Measurements from ENCODE around the gene CNTNAP2. TPM values are rescaled to one million over a fixed set of nuclear protein-coding genes. Genes with fewer than 3 reads are reported as not detected.

CNTNAP2 gene
- total and polyA plus RNA-seq, 4 donors: 0.14 to 2.3 (median 1.1) TPM

DNA sequence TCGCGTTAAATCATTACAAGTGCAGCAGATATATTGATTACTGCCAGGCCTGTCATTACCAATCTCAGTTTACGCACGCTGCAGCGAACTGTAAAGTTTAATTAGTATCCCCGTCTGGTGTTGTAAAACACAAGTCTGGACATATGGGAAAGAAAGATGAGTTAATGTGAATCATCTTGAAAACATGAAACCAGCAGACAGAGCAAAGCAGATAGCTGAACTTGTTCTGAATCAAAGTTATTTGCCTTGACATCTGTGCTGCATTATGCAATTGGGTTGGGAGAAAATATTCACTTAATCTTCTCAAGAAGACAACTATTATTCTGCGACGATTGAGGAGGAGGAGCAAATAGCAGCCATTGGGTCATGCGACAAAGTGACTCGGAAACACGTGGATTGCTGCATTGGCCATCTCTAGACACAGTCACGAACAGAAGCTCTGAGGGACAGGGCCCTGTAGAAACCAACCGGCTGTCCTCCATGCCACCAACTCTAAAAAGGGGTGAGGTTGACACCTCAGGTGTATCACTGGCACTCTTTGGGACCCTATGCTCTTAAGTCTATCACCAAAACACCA lies 2317.7 kb downstream of the CNTNAP2 start:
- no peaks in the 10 kb centered on the region for H3K36me3 ChIP-seq (ENCODE audit: control insufficient read depth in 4 of 4, insufficient read depth in 3 of 4, low read depth in 1 of 4, low read length in 3 of 4)
- no peak overlapping the region for H3K27ac ChIP-seq (ENCODE audit: low read depth in 1 of 2, low read length in 2 of 2)
- DNase-seq (ENCODE audit: low spot score): no peak
- no peak overlapping the region for H3K9ac ChIP-seq (ENCODE audit: low read depth in 1 of 2, low read length in 2 of 2)
- no peaks in the 10 kb centered on the region for H3K4me1 ChIP-seq (ENCODE audit: control insufficient read depth in 4 of 4, insufficient read depth in 4 of 4, low read length in 3 of 4)
- no peaks in the 10 kb centered on the region for H3K27me3 ChIP-seq (ENCODE audit: control insufficient read depth in 4 of 4, insufficient read depth in 4 of 4, low read length in 3 of 4)
- no peak for TF ChIP-seq RAD21 (IDR thresholded peaks at IDR 0.05)
- TF ChIP-seq RXRA (IDR thresholded peaks at IDR 0.05): no peak
- TF ChIP-seq, protein P1, sequence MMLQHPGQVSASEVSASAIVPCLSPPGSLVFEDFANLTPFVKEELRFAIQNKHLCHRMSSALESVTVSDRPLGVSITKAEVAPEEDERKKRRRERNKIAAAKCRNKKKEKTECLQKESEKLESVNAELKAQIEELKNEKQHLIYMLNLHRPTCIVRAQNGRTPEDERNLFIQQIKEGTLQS (IDR thresholded peaks at IDR 0.05): no peak
- TF ChIP-seq TAF1 (conservative IDR thresholded peaks at IDR 0.05): no peak
- TF ChIP-seq HNF4A (conservative IDR thresholded peaks at IDR 0.05): no peak
- TF ChIP-seq ZBTB33 (IDR thresholded peaks at IDR 0.05): no peak
- TF ChIP-seq, protein P2, sequence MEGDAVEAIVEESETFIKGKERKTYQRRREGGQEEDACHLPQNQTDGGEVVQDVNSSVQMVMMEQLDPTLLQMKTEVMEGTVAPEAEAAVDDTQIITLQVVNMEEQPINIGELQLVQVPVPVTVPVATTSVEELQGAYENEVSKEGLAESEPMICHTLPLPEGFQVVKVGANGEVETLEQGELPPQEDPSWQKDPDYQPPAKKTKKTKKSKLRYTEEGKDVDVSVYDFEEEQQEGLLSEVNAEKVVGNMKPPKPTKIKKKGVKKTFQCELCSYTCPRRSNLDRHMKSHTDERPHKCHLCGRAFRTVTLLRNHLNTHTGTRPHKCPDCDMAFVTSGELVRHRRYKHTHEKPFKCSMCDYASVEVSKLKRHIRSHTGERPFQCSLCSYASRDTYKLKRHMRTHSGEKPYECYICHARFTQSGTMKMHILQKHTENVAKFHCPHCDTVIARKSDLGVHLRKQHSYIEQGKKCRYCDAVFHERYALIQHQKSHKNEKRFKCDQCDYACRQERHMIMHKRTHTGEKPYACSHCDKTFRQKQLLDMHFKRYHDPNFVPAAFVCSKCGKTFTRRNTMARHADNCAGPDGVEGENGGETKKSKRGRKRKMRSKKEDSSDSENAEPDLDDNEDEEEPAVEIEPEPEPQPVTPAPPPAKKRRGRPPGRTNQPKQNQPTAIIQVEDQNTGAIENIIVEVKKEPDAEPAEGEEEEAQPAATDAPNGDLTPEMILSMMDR (IDR thresholded peaks at IDR 0.05; ENCODE audit: low read depth, low read length, missing input control): no peak
- TF ChIP-seq HNF4G (IDR thresholded peaks at IDR 0.05): no peak
- TF ChIP-seq, protein P3, sequence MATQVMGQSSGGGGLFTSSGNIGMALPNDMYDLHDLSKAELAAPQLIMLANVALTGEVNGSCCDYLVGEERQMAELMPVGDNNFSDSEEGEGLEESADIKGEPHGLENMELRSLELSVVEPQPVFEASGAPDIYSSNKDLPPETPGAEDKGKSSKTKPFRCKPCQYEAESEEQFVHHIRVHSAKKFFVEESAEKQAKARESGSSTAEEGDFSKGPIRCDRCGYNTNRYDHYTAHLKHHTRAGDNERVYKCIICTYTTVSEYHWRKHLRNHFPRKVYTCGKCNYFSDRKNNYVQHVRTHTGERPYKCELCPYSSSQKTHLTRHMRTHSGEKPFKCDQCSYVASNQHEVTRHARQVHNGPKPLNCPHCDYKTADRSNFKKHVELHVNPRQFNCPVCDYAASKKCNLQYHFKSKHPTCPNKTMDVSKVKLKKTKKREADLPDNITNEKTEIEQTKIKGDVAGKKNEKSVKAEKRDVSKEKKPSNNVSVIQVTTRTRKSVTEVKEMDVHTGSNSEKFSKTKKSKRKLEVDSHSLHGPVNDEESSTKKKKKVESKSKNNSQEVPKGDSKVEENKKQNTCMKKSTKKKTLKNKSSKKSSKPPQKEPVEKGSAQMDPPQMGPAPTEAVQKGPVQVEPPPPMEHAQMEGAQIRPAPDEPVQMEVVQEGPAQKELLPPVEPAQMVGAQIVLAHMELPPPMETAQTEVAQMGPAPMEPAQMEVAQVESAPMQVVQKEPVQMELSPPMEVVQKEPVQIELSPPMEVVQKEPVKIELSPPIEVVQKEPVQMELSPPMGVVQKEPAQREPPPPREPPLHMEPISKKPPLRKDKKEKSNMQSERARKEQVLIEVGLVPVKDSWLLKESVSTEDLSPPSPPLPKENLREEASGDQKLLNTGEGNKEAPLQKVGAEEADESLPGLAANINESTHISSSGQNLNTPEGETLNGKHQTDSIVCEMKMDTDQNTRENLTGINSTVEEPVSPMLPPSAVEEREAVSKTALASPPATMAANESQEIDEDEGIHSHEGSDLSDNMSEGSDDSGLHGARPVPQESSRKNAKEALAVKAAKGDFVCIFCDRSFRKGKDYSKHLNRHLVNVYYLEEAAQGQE (IDR thresholded peaks at IDR 0.05): no peak
- no peaks in the 10 kb centered on the region for H3K9me3 ChIP-seq (ENCODE audit: control insufficient read depth in 4 of 4, low read length in 3 of 4)
- no peak overlapping the region for H3K4me3 ChIP-seq (ENCODE audit: low read depth in 1 of 3, low read length in 3 of 3)
- WGBS: 92% methylated on average over 13 of the region's 13 CpGs

DNA sequence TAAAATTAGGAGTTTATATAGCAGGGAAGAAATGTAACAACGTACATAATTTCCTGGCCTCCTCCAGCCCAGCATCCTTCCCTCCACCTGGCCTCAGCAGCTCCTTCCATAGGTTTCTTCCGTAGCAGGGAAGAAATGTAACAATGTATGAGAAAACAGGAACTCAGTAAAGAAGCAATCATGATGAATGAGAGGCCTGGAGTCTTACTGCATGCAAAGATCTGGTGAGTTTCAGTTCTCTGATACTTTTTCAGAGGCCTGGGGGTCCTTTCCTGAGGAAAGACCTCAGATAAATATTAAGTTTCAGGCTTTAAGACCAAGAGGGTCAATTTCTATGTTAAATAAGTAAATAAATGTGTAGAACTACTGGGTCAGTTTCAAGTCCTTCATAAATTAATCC lies 2318.3 kb downstream of the CNTNAP2 start:
- no peaks in the 10 kb centered on the region for H3K36me3 ChIP-seq (ENCODE audit: control insufficient read depth in 4 of 4, insufficient read depth in 3 of 4, low read depth in 1 of 4, low read length in 3 of 4)
- no peak for DNase-seq (ENCODE audit: low spot score)
- no peaks in the 10 kb centered on the region for H3K27me3 ChIP-seq (ENCODE audit: control insufficient read depth in 4 of 4, insufficient read depth in 4 of 4, low read length in 3 of 4)
- 78% methylated on average over 2 of the region's 2 CpGs for WGBS
- H3K9ac ChIP-seq (ENCODE audit: low read depth in 1 of 2, low read length in 2 of 2): no peak overlapping the region
- H3K9me3 ChIP-seq (ENCODE audit: control insufficient read depth in 4 of 4, low read length in 3 of 4): no peaks in the 10 kb centered on the region
- no peaks in the 10 kb centered on the region for H3K4me1 ChIP-seq (ENCODE audit: control insufficient read depth in 4 of 4, insufficient read depth in 4 of 4, low read length in 3 of 4)
- no peak overlapping the region for H3K27ac ChIP-seq (ENCODE audit: low read depth in 1 of 2, low read length in 2 of 2)
- no peak overlapping the region for H3K4me3 ChIP-seq (ENCODE audit: low read depth in 1 of 3, low read length in 3 of 3)
- TF ChIP-seq, protein P3 (IDR thresholded peaks at IDR 0.05): no peak
- no peak for TF ChIP-seq RAD21 (IDR thresholded peaks at IDR 0.05)
- no peak for TF ChIP-seq ZBTB33 (IDR thresholded peaks at IDR 0.05)
- TF ChIP-seq MAX (IDR thresholded peaks at IDR 0.05): no peak
- TF ChIP-seq GABPA (IDR thresholded peaks at IDR 0.05 in 1 of 2, conservative IDR thresholded peaks at IDR 0.05 in 1 of 2): no peak
- TF ChIP-seq FOXA2 (IDR thresholded peaks at IDR 0.05): no peak
- TF ChIP-seq EGR1 (IDR thresholded peaks at IDR 0.05; ENCODE audit: low read depth in 2 of 2): no peak
- TF ChIP-seq FOXA1 (IDR thresholded peaks at IDR 0.05): no peak
- TF ChIP-seq, protein P2 (IDR thresholded peaks at IDR 0.05; ENCODE audit: low read depth, low read length, missing input control): no peak
